Daoy (cell line): Measurements from ENCODE around the gene NAALADL2. TPM values are rescaled to one million over a fixed set of nuclear protein-coding genes. Genes with fewer than 3 reads are reported as not detected.
"Not testable (repeated sequence)": the region's sequence is repeated elsewhere in the genome, so short reads cannot be mapped to it uniquely, and the experiment has no call there.

Source experiments
- DNase-seq: peaks from one replicate; pipeline ENCODE4 v3.0.0-alpha.2; 2015; ENCODE audit warnings: low read depth
- total RNA-seq: library from RNA; depleted of rRNA; stranded (reverse); fragments of >200 nt; shearing (Covaris generic); gene quantifications from 2 replicates; pipeline ENCODE4 v1.2.3, GENCODE V29; 2014

The NAALADL2 gene
- total RNA-seq, 1 experiment from 2014 or later = 1.5 TPM

GRCh38 chr3:175478301-175478700, 619.2 kb downstream of the NAALADL2 start:
- DNase-seq = no peak

- DNase-seq = no peak
Measured at GRCh38 chr3:175479175-175479574, 620.0 kb downstream of the NAALADL2 start.

- no peak for DNase-seq
Measured at GRCh38 chr3:175479800-175480199, 620.7 kb downstream of the NAALADL2 start.

DNA sequence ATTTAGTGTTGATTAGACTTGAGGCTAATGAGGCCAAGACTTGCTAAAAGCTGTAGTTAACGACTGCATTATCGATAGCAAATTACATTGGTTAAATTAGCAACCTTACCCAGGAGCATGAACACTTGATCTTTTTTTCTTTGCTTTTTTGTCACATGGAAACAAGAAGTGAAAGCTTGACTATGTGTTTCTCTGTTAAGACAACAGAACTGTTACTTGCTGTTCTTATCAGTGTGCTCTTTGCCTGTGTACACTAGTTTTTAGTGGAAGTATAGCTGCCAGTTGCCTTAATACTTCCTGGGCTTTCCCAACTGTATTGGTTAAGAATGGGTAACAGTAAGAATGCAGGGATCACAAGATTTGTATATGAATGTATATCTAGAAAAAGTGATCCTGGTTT, 625.5 kb downstream of the NAALADL2 start:
- DNase-seq = no peak

GRCh38 chr3:175485436-175485835, 626.3 kb downstream of the NAALADL2 start:
- no peak for DNase-seq

- no peak for DNase-seq
Measured at GRCh38 chr3:175486255-175486654, 627.1 kb downstream of the NAALADL2 start.

DNA sequence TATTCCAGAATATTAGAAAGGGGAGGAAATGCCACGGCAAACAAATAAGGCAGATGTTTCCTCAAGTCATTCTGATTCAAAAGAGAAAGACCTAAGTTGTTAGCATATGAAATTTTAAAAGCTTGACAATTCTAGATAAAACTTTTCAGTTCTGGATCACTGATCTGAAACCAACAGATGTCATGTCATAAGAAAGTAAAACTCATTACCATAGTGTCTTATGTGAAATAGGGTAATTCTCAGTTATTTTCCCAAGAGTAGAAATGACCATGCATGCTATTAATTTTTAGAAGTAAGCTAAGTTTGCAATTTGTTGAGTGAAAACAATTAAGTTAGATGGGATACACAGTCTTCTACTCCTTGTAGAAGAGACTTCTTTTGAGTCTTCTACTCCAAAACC, 630.3 kb downstream of the NAALADL2 start:
- DNase-seq = no peak

DNA sequence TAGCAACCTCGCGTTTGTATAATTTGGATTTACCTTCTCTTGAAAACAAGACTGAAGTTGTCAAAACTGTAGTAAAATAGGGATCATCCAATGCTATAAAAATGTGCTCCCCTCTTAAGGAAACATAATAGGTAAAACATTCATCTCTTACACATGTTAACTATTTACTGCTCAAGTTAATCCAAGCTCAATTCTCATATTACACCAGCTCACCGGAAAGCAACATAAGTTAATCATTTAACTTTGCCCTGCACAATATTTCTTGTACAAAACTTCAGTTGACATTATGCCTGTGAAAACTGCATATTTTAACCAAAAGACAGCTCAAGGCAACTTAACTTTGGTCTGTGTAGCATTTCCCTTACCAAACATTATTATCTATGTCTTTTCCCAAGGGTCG, 634.2 kb downstream of the NAALADL2 start:
- DNase-seq = no peak

- DNase-seq = peak; percentile 3
Measured at GRCh38 chr3:175495331-175495730, 636.2 kb downstream of the NAALADL2 start.

- no peak for DNase-seq
Measured at GRCh38 chr3:175502155-175502554, 643.0 kb downstream of the NAALADL2 start.

DNA sequence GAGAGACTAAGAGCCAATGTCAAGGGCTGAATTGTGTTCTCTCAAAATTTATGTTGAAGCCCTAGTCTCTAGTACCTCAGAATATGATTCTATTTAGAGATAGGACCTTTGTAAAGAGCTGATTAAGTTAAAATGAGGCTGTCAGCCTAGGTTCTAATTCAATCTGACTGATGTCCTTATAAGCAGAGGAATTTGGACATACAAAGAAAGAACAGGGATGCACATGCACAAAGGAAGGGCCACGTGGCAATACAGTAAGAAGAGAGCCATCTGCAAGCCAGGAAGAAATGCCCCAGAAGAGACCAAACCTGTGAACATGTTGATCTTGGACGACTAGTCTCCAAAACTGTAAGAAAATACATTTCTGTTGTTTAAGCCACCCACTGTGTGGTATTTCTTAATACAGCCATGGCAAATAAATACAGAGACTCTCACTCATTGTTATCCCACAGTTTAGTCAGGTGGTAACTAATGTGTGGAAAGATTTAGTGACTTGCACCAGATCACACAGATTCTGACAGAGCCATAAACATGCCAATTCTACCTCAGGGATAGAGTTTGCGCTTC, 652.2 kb downstream of the NAALADL2 start:
- DNase-seq = no peak

DNA sequence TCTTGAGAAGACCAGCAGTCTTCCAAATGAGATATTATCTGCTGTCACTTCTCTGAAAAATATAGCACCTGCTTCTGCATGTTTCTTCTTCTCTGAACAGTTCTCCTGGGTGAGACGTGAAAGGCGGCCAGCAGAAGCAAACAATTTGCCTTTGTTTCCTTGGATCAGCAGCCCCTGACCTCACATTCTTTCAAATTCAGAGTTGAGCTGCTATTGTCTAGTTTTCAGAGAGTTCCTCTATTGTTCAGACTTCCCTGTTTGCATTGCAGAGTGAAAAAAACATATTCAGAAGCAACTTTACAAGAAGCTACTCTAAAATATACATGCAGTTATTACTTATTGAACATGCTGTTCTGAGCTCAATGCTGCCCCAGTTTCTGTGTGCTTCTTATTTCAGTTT, 653.6 kb downstream of the NAALADL2 start:
- DNase-seq = no peak

GRCh38 chr3:175518459-175518858, 659.3 kb downstream of the NAALADL2 start:
- DNase-seq = no peak

DNA sequence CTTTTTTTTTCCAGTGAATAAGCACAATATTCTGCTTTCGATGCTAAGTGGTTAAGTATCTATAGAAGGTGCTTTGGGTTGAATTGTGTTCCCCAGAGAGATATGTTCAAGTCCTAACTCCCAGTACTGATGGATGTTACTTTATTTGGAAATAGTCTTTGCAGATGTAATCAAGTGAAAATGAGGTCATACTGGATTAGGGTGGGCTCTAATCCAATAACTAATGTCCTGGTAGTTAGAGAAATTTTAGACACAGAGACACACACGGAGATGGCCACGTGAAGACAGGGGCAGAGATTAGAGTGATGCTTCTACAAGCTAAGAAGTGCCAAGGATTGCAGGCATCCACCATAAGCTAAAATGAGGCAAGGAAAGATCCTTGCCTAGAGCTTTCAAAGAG, 662.3 kb downstream of the NAALADL2 start:
- no peak for DNase-seq

- no peak for DNase-seq
Measured at GRCh38 chr3:175526191-175526590, 667.1 kb downstream of the NAALADL2 start.

DNA sequence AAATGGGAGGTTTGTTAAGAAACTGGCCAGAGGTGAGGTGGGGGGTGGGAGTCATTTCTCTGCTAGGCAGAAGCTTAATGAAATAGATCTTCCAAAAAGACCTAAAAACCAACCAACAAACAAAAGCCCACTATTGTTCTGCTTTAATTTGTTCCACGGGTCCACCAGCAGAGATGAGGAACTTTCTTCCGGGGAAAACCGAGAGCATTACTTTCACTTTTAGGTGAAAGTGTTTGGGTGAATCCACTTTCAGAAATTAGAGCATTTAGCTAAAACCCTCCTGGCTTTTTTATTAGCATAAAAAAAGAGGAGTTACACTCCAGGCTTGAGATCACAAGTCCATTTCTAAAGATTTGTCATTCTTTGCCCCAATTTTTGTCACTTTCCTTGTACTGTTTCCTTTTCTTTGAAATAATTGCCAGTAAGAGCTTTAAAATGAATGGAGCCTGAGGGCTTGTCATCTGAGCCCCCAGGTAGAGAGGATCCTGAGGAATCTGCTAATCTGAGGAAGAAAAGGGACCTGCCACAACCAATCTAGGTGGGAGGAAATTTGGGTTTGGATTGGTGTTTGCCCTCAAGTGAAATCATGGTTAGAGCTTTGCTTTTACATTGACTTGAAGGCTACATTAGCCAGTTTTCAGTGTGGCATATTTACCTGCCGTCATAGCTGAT, 667.6 kb downstream of the NAALADL2 start:
- peak; percentile 11 for DNase-seq

- not testable (repeated sequence) for DNase-seq
Measured at GRCh38 chr3:175528693-175529092, 669.6 kb downstream of the NAALADL2 start.

- no peak for DNase-seq
Measured at GRCh38 chr3:175535351-175535750, 676.2 kb downstream of the NAALADL2 start.

DNA sequence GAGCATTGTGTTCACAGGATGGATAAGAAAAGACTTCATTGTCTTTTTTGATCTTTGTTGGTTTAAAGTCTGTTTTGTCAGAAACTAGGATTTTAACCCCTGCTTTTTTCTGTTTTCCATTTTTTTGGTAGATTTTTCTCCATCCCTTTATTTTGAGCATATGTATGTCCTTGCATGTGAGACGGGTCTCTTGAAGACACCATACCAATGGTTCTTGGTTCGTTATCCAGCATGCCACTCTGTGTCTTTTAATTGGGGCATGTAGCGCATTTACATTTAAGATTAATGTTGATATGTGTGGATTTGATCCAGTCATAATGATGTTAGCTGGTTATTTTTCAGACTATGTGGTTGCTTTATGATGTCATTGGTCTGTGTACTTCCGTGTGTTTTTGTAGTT, 687.0 kb downstream of the NAALADL2 start:
- no peak for DNase-seq

DNA sequence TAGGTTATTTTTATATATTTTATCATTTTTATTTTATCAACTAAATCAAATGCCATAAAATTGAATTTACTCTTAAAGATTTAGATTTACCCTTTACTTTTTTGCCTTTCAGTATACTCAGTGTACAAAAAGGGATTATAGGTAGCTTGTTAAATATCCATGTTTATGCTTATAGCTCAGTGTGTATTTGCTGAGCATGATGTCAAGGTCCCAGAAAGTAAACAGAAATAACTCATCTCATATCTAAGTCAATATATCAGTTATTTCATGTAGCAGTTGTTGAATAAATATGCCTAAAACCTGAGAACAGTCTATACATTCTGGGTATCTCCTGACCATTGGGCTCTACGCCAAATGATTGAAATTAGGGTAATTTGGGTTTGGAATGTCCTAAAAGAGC, 693.8 kb downstream of the NAALADL2 start:
- DNase-seq = no peak

- DNase-seq = no peak
Measured at GRCh38 chr3:175554801-175555200, 695.7 kb downstream of the NAALADL2 start.

DNA sequence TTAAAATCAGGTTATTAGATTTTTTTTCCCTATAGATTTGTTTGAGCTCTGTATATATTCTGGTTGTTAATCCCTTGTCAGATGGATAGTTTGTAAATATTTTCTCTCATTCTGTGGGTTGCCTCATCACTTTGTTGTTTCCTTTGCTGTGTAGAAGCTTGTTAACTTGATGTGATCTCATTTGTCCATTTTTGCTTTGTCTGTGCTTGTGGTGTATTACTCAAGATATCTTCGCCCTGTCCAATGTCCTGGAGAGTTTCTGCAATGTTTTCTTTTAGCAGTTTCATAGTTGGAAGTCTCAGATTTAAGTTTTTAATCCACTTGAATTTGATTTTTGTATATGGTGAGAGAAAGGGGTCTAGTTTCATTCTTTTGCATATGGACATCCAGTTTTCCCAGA, 699.1 kb downstream of the NAALADL2 start:
- no peak for DNase-seq

GRCh38 chr3:175564363-175564762, 705.2 kb downstream of the NAALADL2 start:
- no peak for DNase-seq

DNA sequence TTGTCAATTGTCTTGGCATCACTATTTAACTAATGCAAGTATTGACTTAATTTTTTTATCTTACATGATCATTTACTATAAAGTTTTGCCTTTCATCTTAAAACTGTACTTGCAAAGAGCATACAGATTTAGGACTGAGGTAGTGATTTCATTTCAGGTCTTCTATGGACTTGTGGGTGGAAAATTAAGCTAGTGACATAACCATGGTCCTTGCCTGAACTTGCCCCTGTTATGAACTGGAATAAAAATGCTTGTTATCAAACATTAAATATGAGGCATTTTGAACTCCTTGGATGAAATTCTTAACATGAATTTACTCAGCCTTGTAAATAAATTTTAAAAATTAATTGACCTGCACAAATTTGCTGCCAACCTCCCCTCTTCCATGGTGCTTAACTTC, 712.0 kb downstream of the NAALADL2 start:
- no peak for DNase-seq
